ENCODE results near the gene MPDZ.

- no peak for TF ChIP-seq CTCF (IDR thresholded peaks at IDR 0.05; ENCODE audit: borderline replicate concordance, extremely low read depth, low read length, poor library complexity, severe bottlenecking)
- no peak for TF ChIP-seq EZH2 (IDR thresholded peaks at IDR 0.05; ENCODE audit: borderline replicate concordance, low read depth, low read length, severe bottlenecking)
These were observed 92.7 kb downstream of the MPDZ start for GRCh38 chr9:13186774-13187173.
